ENCODE data around the gene TRDMT1. TPM values are rescaled to one million over a fixed set of nuclear protein-coding genes. Genes with fewer than 3 reads are reported as not detected.

TRDMT1 gene, protein sequence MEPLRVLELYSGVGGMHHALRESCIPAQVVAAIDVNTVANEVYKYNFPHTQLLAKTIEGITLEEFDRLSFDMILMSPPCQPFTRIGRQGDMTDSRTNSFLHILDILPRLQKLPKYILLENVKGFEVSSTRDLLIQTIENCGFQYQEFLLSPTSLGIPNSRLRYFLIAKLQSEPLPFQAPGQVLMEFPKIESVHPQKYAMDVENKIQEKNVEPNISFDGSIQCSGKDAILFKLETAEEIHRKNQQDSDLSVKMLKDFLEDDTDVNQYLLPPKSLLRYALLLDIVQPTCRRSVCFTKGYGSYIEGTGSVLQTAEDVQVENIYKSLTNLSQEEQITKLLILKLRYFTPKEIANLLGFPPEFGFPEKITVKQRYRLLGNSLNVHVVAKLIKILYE
- total RNA-seq = 2.8 and 3.2 TPM in 2 replicates

GRCh38 chr10:17200912-17201793 lies at the start of gene TRDMT1:
TRDMT1 (minus strand) TSS chr10:17201672; CDS start chr10:17201634, 38 bp downstream.

DNA sequence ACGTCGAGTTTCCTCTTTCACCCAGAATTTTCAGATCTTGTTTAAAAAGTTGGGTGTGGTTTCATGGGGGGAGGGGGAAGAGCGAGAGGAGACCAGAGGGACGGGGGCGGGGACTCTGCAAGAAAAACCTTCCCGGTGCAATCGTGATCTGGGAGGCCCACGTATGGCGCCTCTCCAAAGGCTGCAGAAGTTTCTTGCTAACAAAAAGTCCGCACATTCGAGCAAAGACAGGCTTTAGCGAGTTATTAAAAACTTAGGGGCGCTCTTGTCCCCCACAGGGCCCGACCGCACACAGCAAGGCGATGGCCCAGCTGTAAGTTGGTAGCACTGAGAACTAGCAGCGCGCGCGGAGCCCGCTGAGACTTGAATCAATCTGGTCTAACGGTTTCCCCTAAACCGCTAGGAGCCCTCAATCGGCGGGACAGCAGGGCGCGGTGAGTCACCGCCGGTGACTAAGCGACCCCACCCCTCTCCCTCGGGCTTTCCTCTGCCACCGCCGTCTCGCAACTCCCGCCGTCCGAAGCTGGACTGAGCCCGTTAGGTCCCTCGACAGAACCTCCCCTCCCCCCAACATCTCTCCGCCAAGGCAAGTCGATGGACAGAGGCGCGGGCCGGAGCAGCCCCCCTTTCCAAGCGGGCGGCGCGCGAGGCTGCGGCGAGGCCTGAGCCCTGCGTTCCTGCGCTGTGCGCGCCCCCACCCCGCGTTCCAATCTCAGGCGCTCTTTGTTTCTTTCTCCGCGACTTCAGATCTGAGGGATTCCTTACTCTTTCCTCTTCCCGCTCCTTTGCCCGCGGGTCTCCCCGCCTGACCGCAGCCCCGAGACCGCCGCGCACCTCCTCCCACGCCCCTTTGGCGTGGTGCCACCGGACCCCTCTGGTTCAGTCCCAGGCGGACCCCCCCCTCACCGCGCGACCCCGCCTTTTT lies 26.9 kb upstream of the TRDMT1 start, which contains the start of gene VIM:
Gene VIM, plus strand, starts transcription at position 151 of the 925 bp plus-strand sequence. CDS start 1,182 bp downstream, outside the sequence.

GRCh38 chr10:17129741-17130140 lies 71.7 kb downstream of the TRDMT1 start, which contains the start of gene CUBN:
CUBN (minus strand) TSS chr10:17129811; CDS start chr10:17129765, 46 bp downstream.

Other genes with a start within 250 kb of the TRDMT1 start
- 1.4 and 7.2 TPM in 2 replicates for gene CUBN, start 71.9 kb downstream of the TRDMT1 start, total RNA-seq
- gene VIM, start 26.6 kb upstream of the TRDMT1 start, total RNA-seq = 10,309 and 10,850 TPM in 2 replicates

Data from cardiac ventricle fibroblast (primary cell).